Stimulated activated memory B cell treated with anti-CD40 and anti-IgM and Interleukin-4, amounts not matched to agents 10 μg/mL and 1 μg/mL and 100 μg/mL, for 72 hours (primary cell): ENCODE results near the gene EPB41L5.
"Not testable (repeated sequence)": the region's sequence is repeated elsewhere in the genome, so short reads cannot be mapped to it uniquely, and the experiment has no call there.

Experiments used
- ATAC-seq: fragments of 150-1000 bp; cut with Tn5 transposase; 2 replicates; pipeline ENCODE4 v1.10.0; 2021
- H3K27ac Mint-ChIP-seq: one replicate; pipeline ENCODE4 v1.8.0; 2022; ENCODE audit warnings: mild to moderate bottlenecking, mixed read lengths
- H3K27me3 Mint-ChIP-seq: one replicate; pipeline ENCODE4 v1.8.0; 2022; ENCODE audit warnings: mixed read lengths
- H3K36me3 Mint-ChIP-seq: one replicate; pipeline ENCODE4 v1.8.0; 2022; ENCODE audit warnings: mixed read lengths
- H3K4me1 Mint-ChIP-seq: one replicate; pipeline ENCODE4 v1.8.0; 2022; ENCODE audit warnings: mixed read lengths
- H3K4me3 Mint-ChIP-seq: one replicate; pipeline ENCODE4 v1.8.0; 2022; ENCODE audit warnings: mild to moderate bottlenecking, moderate library complexity, mixed read lengths
- H3K9me3 Mint-ChIP-seq: one replicate; pipeline ENCODE4 v1.8.0; 2022; ENCODE audit warnings: mixed read lengths

The EPB41L5 gene

DNA sequence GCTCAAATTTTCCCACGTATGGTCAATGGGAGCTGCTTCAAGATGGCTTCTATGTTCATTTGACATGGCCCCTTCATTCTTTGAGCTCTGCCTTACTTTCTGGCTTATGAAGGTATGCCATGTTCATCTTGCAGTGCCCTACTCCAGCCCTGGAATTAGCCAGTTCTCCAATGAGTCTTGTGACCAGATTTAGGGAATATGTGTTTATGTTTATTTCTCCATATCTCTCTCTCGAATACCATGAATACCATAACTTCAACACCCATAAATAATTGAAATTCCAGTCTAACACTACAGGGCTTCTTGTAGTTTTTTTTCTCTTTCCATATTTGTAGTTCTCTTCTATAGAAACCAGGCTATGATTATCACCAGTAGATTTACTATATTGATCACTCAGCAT is 39.7 kb downstream of the EPB41L5 start:
- Mint-ChIP-seq H3K9me3 (peaks cover 15% of the 10 kb centered on the region), H3K4me1 (peaks cover 8% of the 10 kb centered on the region), H3K4me3 (no peak overlapping the region), H3K27ac (no peak overlapping the region), H3K36me3 (peaks cover 72% of the 10 kb centered on the region), H3K27me3 (no peaks in the 10 kb centered on the region)
- no peak for ATAC-seq

DNA sequence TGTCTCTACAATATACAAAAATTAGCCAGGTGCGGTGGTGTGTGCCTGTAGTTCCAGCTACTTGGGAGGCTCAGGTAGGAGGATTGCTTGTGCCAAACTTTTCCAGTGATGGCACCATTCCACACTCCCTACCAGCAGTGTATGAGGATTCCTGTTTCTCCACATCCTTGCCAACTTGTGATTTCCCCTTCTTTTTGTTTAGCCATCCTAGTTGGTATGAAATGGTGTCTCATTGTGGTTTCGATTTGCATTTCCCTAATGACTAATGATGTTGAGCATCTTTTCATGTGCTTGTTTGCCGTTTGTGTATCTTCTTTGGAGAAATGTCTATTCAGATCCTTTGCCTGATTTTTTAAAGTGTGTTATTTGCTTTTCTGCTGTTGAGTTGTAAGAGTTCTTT is 41.0 kb downstream of the EPB41L5 start:
- peaks cover 15% of the 10 kb centered on the region for H3K9me3 Mint-ChIP-seq
- no peak overlapping the region for H3K4me3 Mint-ChIP-seq
- no peak overlapping the region for H3K27ac Mint-ChIP-seq

DNA sequence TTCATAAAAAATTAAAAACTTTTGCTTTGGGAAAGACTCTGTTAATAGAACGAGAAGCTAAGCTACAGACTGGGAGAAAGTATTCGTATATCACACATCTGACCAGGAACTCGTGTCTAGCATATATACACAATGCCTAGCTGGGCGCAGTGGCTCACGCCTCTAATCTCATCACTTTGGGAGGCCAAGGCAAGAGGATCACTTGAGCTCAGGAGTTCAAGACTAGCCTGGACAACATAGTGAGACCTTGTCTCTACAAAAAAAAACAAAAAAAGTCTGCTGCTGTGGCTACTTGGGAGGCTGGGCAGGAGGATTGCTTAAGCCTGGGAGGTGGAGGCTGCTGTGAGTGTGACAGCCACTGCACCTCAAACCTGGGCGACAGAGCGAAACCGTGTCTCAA is 46.6 kb downstream of the EPB41L5 start:
- H3K27ac Mint-ChIP-seq = no peak overlapping the region
- peaks cover 3% of the 10 kb centered on the region for H3K9me3 Mint-ChIP-seq
- H3K4me3 Mint-ChIP-seq = no peak overlapping the region
- peaks cover 11% of the 10 kb centered on the region for H3K36me3 Mint-ChIP-seq
- ATAC-seq = no peak
- H3K27me3 Mint-ChIP-seq = no peaks in the 10 kb centered on the region
- peaks cover 6% of the 10 kb centered on the region for H3K4me1 Mint-ChIP-seq

More for the DNA sequence above, 41.0 kb downstream of the EPB41L5 start:
- peaks cover 8% of the 10 kb centered on the region for H3K4me1 Mint-ChIP-seq
- no peaks in the 10 kb centered on the region for H3K27me3 Mint-ChIP-seq
- H3K36me3 Mint-ChIP-seq = peaks cover 61% of the 10 kb centered on the region
- ATAC-seq = no peak

DNA sequence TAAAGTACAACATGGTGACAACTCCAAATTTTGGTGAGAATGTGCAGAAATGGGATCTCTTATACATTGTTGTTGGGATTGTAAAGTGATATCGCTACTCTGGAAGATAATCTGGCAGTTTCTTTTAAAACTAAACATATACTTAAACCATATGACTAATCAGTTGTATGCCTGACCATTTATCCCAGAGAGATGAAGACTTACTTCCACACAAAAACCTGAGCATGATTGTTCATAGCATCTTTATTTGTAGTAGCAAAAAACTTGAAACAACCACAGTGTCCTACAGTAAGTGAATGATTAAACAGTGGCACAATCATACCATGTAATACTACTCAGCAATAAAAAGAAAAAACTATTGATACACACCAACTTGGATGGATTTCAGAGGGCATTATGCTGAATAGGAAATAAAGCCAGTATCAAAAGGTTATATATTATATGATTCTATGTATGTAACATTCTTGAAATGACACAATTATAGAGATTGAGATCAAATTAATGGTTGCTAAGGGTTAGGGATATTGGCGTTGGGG is 47.3 kb downstream of the EPB41L5 start:
- Mint-ChIP-seq H3K4me1 (peaks cover 6% of the 10 kb centered on the region), H3K9me3 (peaks cover 3% of the 10 kb centered on the region), H3K27ac (no peak overlapping the region), H3K36me3 (peaks cover 11% of the 10 kb centered on the region), H3K4me3 (no peak overlapping the region), H3K27me3 (no peaks in the 10 kb centered on the region)
- no peak for ATAC-seq

DNA sequence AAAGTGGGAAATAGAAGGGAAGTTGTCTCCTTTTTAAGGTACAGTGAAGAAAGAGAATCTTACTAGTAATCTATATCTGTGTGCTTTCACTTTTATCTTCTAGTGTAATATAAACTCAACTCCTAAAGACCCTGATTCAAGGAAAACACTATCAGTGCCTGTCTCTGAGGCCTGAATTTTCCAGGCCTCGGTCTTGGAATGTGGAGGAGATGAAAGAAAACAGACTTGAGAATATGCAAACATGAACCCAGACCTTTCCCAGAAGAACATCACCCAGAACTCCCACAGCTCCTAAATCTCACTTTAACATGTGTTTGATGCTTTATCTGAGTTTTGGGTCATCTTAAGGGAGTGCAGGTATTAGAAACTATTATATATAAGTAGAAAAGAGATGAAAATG is 51.8 kb downstream of the EPB41L5 start:
- no peak overlapping the region for H3K4me3 Mint-ChIP-seq

DNA sequence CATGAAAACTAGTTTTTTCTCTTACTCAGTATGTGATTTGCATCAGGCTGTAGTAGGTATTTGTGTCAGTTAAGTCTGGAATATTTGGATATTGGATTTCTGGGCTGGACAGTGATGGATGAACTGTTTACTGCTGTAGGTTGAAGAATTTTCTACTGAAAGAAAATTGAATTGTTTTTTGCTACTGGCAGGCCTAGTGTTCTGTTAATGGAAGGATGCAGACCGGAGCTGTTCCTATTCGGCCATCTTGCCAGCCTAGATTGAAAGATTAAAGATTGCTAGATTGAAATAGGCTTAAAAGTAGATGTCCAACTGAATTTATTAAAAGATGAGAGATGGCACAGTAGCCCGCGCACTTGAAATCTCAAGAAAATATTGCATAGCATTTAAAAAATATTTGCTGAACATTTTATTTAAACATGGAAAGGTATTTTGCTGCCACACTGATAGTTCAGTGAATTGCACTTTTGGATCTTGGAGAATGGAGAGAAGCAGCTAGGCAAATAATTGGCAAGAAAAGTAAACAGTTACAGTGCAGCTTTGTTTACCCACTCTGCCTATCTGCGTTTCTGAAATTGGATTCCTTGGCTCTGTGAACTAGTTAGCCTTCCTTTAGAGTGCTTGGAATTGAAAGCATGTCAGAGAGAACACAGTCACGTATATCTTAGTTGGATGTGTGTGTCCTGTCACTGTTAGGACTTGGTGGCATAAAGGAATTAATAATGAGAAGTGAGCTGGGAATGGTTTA is 54.1 kb downstream of the EPB41L5 start:
- Mint-ChIP-seq H3K4me3 (no peak overlapping the region), H3K4me1 (no peaks in the 10 kb centered on the region), H3K9me3 (no peaks in the 10 kb centered on the region), H3K27ac (no peak overlapping the region), H3K27me3 (no peaks in the 10 kb centered on the region), H3K36me3 (peaks cover 29% of the 10 kb centered on the region)
- ATAC-seq = no peak

More for the DNA sequence above, 51.8 kb downstream of the EPB41L5 start:
- ATAC-seq = no peak
- H3K4me1 Mint-ChIP-seq = peaks cover 3% of the 10 kb centered on the region
- H3K9me3 Mint-ChIP-seq = no peaks in the 10 kb centered on the region
- no peak overlapping the region for H3K27ac Mint-ChIP-seq
- H3K27me3 Mint-ChIP-seq = no peaks in the 10 kb centered on the region
- peaks cover 19% of the 10 kb centered on the region for H3K36me3 Mint-ChIP-seq

DNA sequence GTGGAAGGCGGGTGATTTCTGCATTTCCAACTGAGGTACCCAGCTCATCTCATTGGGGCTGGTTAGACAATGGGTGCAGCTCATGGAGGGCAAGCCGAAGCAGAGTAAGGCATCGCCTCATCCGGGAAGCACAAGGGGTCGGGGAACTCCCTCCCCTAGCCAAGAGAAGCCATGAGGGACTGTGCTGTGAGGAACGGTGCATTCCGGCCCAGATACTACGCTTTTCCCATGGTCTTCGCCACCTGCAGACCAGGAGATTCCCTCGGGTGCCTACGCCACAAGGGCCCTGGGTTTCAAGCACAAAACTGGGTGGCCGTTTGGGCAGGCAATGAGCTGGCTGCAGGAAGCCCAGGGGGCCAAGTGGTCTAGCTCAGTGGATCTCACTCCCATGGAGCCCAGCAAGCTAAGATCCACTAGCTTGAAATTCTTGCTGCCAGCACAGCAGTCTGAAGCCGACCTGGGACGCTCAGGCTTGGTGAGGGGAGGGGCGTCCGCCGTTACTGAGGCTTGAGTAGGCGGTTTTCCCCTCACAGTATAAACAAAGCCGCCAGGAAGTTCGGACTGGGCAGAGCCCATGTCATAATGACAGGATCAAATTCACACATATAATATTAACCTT is 55.3 kb downstream of the EPB41L5 start:
- H3K9me3 Mint-ChIP-seq, H3K4me3 Mint-ChIP-seq, H3K4me1 Mint-ChIP-seq, ATAC-seq, H3K27me3 Mint-ChIP-seq, H3K27ac Mint-ChIP-seq: not testable (repeated sequence)
- H3K36me3 Mint-ChIP-seq = peaks cover 29% of the 10 kb centered on the region

DNA sequence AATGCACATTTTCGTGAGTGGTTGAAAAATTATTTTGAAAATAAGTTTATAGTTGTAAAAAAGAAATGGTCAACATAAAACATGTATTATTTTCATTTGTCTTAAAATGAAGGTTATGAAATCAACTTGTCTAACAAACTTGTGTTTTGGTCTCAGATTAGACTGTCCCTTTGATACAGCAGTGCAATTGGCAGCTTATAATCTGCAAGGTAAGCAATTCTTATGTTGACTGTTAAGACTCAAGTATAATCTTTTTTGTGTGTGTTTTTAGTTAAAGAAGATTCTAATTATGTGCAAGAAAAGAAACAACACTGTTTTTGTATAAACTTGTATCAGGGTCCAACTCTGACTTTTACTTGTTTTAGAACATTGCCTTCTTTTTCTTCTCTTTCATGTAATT is 62.7 kb downstream of the EPB41L5 start:
- H3K4me3 Mint-ChIP-seq = no peak overlapping the region
- H3K36me3 Mint-ChIP-seq = peaks cover 41% of the 10 kb centered on the region
- ATAC-seq = no peak
- H3K27me3 Mint-ChIP-seq = no peaks in the 10 kb centered on the region
- no peak overlapping the region for H3K27ac Mint-ChIP-seq
- H3K4me1 Mint-ChIP-seq = no peaks in the 10 kb centered on the region
- no peaks in the 10 kb centered on the region for H3K9me3 Mint-ChIP-seq

DNA sequence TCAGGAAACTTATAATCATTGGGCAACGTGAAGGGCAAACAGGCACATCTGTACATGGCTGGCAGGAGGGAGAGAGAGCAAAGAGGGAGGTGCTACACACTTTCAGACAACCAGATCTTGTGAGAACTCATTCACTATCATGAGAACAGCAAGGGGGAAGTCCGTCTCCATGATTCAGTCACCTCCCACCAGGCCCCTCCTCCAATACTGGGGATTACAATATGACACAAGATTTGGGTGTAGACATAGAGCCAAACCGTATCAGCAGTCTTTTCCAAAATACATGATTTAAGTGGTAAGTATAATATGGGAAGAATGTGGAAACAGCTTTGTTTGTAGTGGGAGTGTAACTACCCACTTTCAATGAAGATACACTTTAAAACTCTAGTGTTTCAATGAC is 65.0 kb downstream of the EPB41L5 start:
- H3K4me3 Mint-ChIP-seq = no peak overlapping the region
- no peak for ATAC-seq
- H3K27ac Mint-ChIP-seq = no peak overlapping the region
- no peaks in the 10 kb centered on the region for H3K9me3 Mint-ChIP-seq
- no peaks in the 10 kb centered on the region for H3K4me1 Mint-ChIP-seq
- no peaks in the 10 kb centered on the region for H3K27me3 Mint-ChIP-seq
- H3K36me3 Mint-ChIP-seq = peaks cover 44% of the 10 kb centered on the region

DNA sequence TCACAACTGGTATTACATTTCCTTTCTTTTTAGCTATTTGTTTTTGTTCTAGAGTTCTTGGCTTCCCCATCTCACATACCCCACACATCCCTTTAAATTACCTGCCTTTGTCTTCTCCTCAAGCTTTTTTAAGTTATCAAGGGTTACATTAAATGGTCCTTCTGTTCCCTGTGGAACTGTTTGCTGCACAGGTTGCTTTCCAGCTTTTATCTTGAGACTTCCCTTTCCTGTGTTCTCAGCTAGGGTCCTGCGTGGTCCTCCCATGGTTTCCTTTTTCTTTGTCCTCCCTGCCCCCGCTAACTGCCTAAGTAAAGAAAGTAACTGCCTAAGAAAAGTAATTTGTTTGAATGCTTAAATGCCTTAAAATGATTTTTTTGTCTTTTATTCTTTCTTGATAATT is 66.8 kb downstream of the EPB41L5 start:
- Mint-ChIP-seq H3K27ac (no peak overlapping the region), H3K4me1 (no peaks in the 10 kb centered on the region), H3K9me3 (no peaks in the 10 kb centered on the region), H3K27me3 (no peaks in the 10 kb centered on the region), H3K4me3 (no peak overlapping the region), H3K36me3 (peaks cover 57% of the 10 kb centered on the region)
- ATAC-seq = no peak

DNA sequence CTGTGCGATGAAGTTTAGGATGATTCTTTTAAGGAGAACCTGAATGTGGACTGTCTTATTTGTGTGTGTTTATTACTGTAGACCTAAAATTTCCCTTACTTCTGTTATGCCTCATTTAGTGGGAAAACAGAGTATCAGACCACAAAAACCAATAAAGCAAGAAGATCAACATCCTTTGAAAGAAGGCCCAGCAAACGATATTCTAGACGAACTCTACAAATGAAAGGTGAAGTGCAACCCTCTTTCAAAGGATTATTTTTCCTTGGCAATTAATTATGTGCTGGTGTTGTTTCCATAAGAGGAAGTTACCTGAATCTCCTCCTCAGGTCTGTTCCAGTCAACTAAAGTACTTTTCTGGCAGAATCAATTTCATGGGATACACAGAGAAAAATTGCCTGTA is 78.6 kb downstream of the EPB41L5 start:
- Mint-ChIP-seq H3K4me3 (no peak overlapping the region), H3K9me3 (no peaks in the 10 kb centered on the region), H3K27ac (no peak overlapping the region), H3K36me3 (peaks cover 52% of the 10 kb centered on the region), H3K27me3 (no peaks in the 10 kb centered on the region), H3K4me1 (no peaks in the 10 kb centered on the region)
- no peak for ATAC-seq

DNA sequence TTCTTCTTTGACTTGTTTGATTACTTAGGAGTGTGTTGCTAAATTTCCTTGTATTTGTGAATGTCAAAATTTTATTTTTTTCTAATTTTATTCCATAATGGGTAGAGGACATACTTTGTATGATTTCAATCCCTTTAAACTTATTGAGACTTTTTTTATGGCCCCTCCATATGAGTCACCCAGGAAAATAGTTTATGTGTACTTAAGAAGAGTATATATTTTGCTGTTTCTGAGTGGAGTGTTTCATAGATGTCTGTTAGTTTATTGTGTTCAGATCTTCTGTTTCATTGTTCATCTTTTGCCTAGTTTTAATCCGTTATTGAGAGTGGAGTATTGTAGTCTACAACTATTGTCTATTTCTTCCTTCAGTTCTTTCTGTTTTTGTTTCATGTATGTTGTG is 81.9 kb downstream of the EPB41L5 start:
- no peaks in the 10 kb centered on the region for H3K4me1 Mint-ChIP-seq
- H3K27ac Mint-ChIP-seq = no peak overlapping the region
- no peak overlapping the region for H3K4me3 Mint-ChIP-seq
- H3K36me3 Mint-ChIP-seq = peaks cover 43% of the 10 kb centered on the region
- no peaks in the 10 kb centered on the region for H3K9me3 Mint-ChIP-seq
- no peak for ATAC-seq
- H3K27me3 Mint-ChIP-seq = no peaks in the 10 kb centered on the region

DNA sequence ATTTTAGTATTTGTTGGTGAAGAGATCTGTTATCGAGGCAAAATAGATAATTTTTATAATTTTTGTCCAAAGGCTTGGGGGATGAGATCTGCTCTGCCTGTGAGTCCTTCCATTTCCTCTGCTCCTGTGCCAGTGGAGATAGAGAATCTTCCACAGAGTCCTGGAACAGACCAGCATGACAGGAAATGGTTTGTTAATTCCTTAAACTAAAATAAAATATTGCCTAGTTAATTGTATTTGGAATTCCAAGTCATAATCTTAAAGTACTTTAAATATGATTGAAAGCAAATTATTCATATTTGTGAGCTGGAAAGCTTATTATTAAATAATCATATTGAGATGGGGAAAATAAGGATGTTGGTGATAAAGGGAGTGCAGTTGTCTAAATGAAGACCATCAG is 87.8 kb downstream of the EPB41L5 start:
- no peaks in the 10 kb centered on the region for H3K9me3 Mint-ChIP-seq

DNA sequence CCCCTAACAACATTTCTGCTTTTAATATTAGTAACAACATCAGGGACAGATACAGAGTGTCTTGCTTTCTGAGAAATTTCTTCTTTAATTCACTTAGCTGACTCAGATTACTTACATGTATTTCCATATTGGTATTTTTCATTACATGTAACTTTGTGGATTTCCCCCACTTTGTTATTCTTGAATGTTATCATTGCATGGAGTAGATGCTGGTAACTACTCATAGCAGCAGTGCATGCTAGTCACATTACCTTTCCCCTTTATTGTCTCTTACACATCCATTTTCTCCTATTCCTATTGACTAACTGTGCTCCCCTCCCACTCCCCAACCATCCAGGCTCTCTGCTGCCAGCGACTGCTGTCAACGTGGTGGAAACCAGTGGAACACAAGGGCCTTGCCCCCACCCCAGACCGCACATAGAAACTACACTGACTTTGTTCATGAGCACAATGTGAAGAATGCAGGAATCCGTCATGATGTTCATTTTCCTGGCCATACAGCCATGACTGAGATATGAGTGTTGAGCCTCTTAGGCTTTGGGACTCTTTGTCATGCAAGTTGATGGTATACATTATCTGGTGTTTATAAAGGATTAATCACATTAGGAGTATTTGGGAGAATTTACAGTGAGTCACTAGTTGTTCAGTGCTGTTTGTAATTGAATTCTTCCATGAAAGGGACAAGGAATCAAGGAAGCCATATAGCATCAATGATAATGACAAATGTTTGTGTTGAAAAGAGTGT is 91.0 kb downstream of the EPB41L5 start:
- Mint-ChIP-seq H3K4me1 (peaks cover 2% of the 10 kb centered on the region), H3K4me3 (no peak overlapping the region), H3K9me3 (no peaks in the 10 kb centered on the region), H3K27ac (no peak overlapping the region), H3K27me3 (no peaks in the 10 kb centered on the region), H3K36me3 (peaks cover 33% of the 10 kb centered on the region)
- no peak for ATAC-seq

More for the DNA sequence above, 87.8 kb downstream of the EPB41L5 start:
- Mint-ChIP-seq H3K4me1 (no peaks in the 10 kb centered on the region), H3K36me3 (peaks cover 27% of the 10 kb centered on the region), H3K27ac (no peak overlapping the region), H3K4me3 (no peak overlapping the region), H3K27me3 (no peaks in the 10 kb centered on the region)
- no peak for ATAC-seq

DNA sequence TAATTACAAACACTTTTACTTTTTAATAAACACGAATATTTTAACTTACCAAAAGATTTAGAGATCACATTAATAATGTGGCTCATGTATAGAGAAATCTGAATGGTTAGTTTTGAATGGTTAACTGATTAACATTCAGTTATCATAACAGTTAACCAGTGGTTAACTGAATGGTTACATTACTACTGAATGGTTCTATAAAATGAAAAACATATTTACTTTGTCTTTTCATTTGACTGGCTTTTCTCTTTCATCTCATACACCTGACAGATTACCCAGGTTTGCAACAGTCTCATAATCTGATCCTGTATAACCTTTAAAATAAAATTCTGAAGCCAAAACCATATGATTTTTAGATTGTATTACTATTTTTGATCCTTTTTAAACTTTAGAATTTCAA is 91.9 kb downstream of the EPB41L5 start:
- H3K27me3 Mint-ChIP-seq = no peaks in the 10 kb centered on the region
- H3K27ac Mint-ChIP-seq = no peak overlapping the region
- no peak overlapping the region for H3K4me3 Mint-ChIP-seq
- peaks cover 39% of the 10 kb centered on the region for H3K36me3 Mint-ChIP-seq
- H3K9me3 Mint-ChIP-seq = peaks cover 5% of the 10 kb centered on the region
- H3K4me1 Mint-ChIP-seq = peaks cover 11% of the 10 kb centered on the region
- no peak for ATAC-seq
